Caco-2 (cell line): ENCODE data around the gene ANKRD13D. TPM values are rescaled to one million over a fixed set of nuclear protein-coding genes. Genes with fewer than 3 reads are reported as not detected.

Experiments used
- BruUV-seq: library from RNA; stranded (reverse); fragments of 400-500 nt; replicated peaks from 2 replicates; lab custom pipeline; 2021; lab: Mats Ljungman, UMichigan
- CTCF ChIA-PET: fragments of 300-600 bp; sonication (Branson Sonifier 250); formaldehyde crosslinking; loops from one replicate; lab custom pipeline; 2022; ENCODE audit warnings: antibody characterized with exemption; lab: Charles Lee
- POLR2A ChIA-PET: fragments of 300-600 bp; sonication (Branson Sonifier 250); formaldehyde crosslinking; loops from one replicate; lab custom pipeline; 2022; ENCODE audit warnings: antibody characterized with exemption; lab: Charles Lee
- DNase-seq, 2 experiments: peaks; one replicate each; pipeline versions ENCODE4 v3.0.0 to v3.0.0-alpha.2; 2020 to 2022
- H3K27me3 ChIP-seq: replicated peaks from 2 replicates; pipeline ENCODE4 v1.6.0; 2011; ENCODE audit warnings: low read length; ENCODE audit not compliant: control insufficient read depth, insufficient read depth
- H3K36me3 ChIP-seq: 2 replicates; pipeline ENCODE4 v1.5.1; 2011; ENCODE audit warnings: low read length; ENCODE audit not compliant: control insufficient read depth, insufficient read depth
- H3K4me1 ChIP-seq: fragments of 250-450 bp; sonication (Bioruptor Pico); 2 replicates; pipeline ENCODE4 v1.5.1; 2020; ENCODE audit warnings: mild to moderate bottlenecking
- H3K4me3 ChIP-seq: 2 replicates; pipeline ENCODE4 v1.5.1; 2011; ENCODE audit warnings: low read depth, mild to moderate bottlenecking, control low read depth, low read length
- H3K9me3 ChIP-seq: fragments of 250-450 bp; sonication (Bioruptor Pico); 2 replicates; pipeline ENCODE4 v1.5.1; 2020; ENCODE audit warnings: mild to moderate bottlenecking, moderate library complexity
- H3K27ac Mint-ChIP-seq: one replicate; pipeline ENCODE4 v1.8.0; 2022; ENCODE audit warnings: mixed read lengths; ENCODE audit not compliant: unreplicated experiment
- H3K27me3 Mint-ChIP-seq: one replicate; pipeline ENCODE4 v1.8.0; 2022; ENCODE audit warnings: mixed read lengths; ENCODE audit not compliant: insufficient read depth, unreplicated experiment
- H3K36me3 Mint-ChIP-seq: one replicate; pipeline ENCODE4 v1.8.0; 2022; ENCODE audit warnings: mild to moderate bottlenecking, mixed read lengths; ENCODE audit not compliant: insufficient read depth, unreplicated experiment
- H3K4me1 Mint-ChIP-seq: one replicate; pipeline ENCODE4 v1.8.0; 2022; ENCODE audit warnings: low read depth, mixed read lengths; ENCODE audit not compliant: unreplicated experiment
- H3K4me3 Mint-ChIP-seq: one replicate; pipeline ENCODE4 v1.8.0; 2022; ENCODE audit warnings: mild to moderate bottlenecking, moderate library complexity, mixed read lengths; ENCODE audit not compliant: unreplicated experiment
- H3K9me3 Mint-ChIP-seq: one replicate; pipeline ENCODE4 v1.8.0; 2022; ENCODE audit warnings: mixed read lengths; ENCODE audit not compliant: unreplicated experiment
- CTCF ChIP-seq, 2 experiments: fragments of 200-600 bp in 1 of 2; IDR thresholded peaks; 1 replicate in 1 of 2; 2 replicates in 1 of 2; pipeline versions ENCODE4 v1.5.1 to v1.8.0; 2011 to 2022; ENCODE audit warnings: antibody characterized with exemption in 1 of 2, control low read depth in 1 of 2, inconsistent platforms in 1 of 2, low read depth in 1 of 2, low read length in 1 of 2, mild to moderate bottlenecking in 1 of 2, moderate library complexity in 1 of 2; ENCODE audit not compliant: insufficient read depth in 1 of 2, severe bottlenecking in 1 of 2, unreplicated experiment in 1 of 2
- intact Hi-C: fragments of 100-400 bp; cut with micrococcal nuclease; formaldehyde crosslinking; loops from one replicate; pipeline ENCODE4 v1.10.0; 2022; ENCODE audit not compliant: unreplicated experiment
- total RNA-seq: library from RNA; stranded (reverse); gene quantifications from 2 replicates; pipeline ENCODE4 v1.2.3, GENCODE V29; 2022

The ANKRD13D gene
- total RNA-seq, 1 experiment from 2014 or later: 88.6 TPM

- Mint-ChIP-seq H3K27ac (no peak overlapping the region), H3K9me3 (no peaks in the 10 kb centered on the region), H3K4me3 (no peak overlapping the region), H3K27me3 (no peaks in the 10 kb centered on the region), H3K4me1 (no peaks in the 10 kb centered on the region), H3K36me3 (peaks cover 14% of the 10 kb centered on the region)
- intact Hi-C loops: no loop called here
- POLR2A ChIA-PET: no interaction called here
- H3K27me3 ChIP-seq: no peaks in the 10 kb centered on the region
- H3K9me3 ChIP-seq: no peaks in the 10 kb centered on the region
- no peak overlapping the region for H3K4me3 ChIP-seq
- peaks cover 9% of the 10 kb centered on the region; the same call in 1 of the 2 replicates for H3K4me1 ChIP-seq
- no TSS peak for BruUV-seq
- TF ChIP-seq CTCF (IDR thresholded peaks at IDR 0.05; ENCODE audit: insufficient read depth in 1 of 2, low read depth in 1 of 2, low read length in 1 of 2, severe bottlenecking in 1 of 2, unreplicated experiment in 1 of 2): no peak
- CTCF ChIA-PET: interaction anchor here (0.6 to 0.9 kb wide), 2 partner anchors 53 to 63 kb away, joined by 3 to 5 read pairs; partner anchors contain the start of gene CLCF1
- H3K36me3 ChIP-seq: no peaks in the 10 kb centered on the region
- no peak for DNase-seq
Observed at GRCh38 chr11:67320011-67320410, 30.9 kb downstream of the ANKRD13D start.

GRCh38 chr11:67320691-67321090, 31.6 kb downstream of the ANKRD13D start:
- ChIA-PET CTCF (interaction anchor here (0.6 to 0.9 kb wide), 3 partner anchors 53 to 66 kb away, joined by 3 to 5 read pairs (median 4); partner anchors contain the start of gene CLCF1), POLR2A (interaction anchor here (1.3 kb wide), 1 partner anchor 17 kb away, joined by 4 read pairs; the partner anchor contains the start of gene SSH3)
- H3K4me1 ChIP-seq: peaks cover 9% of the 10 kb centered on the region; the same call in 1 of the 2 replicates
- H3K4me3 Mint-ChIP-seq: no peak overlapping the region
- no TSS peak for BruUV-seq
- no peaks in the 10 kb centered on the region for H3K4me1 Mint-ChIP-seq
- peaks cover 14% of the 10 kb centered on the region for H3K36me3 Mint-ChIP-seq
- H3K36me3 ChIP-seq: no peaks in the 10 kb centered on the region
- no peak overlapping the region for H3K4me3 ChIP-seq
- H3K27me3 Mint-ChIP-seq: no peaks in the 10 kb centered on the region
- H3K27me3 ChIP-seq: no peaks in the 10 kb centered on the region
- no peak for TF ChIP-seq CTCF (IDR thresholded peaks at IDR 0.05; ENCODE audit: insufficient read depth in 1 of 2, low read depth in 1 of 2, low read length in 1 of 2, severe bottlenecking in 1 of 2, unreplicated experiment in 1 of 2)
- no peaks in the 10 kb centered on the region for H3K9me3 Mint-ChIP-seq
- intact Hi-C loops: no loop called here
- DNase-seq: no peak
- H3K27ac Mint-ChIP-seq: no peak overlapping the region
- H3K9me3 ChIP-seq: no peaks in the 10 kb centered on the region

- Histone ChIP-seq H3K4me1 (peaks cover 6% of the 10 kb centered on the region; the same call in 1 of the 2 replicates), H3K27me3 (no peaks in the 10 kb centered on the region), H3K4me3 (no peak overlapping the region), H3K9me3 (no peaks in the 10 kb centered on the region), H3K36me3 (no peaks in the 10 kb centered on the region)
- BruUV-seq: no TSS peak
- H3K4me3 Mint-ChIP-seq: no peak overlapping the region
- no peaks in the 10 kb centered on the region for H3K4me1 Mint-ChIP-seq
- CTCF ChIA-PET: interaction anchor here (0.6 to 1.5 kb wide), 3 partner anchors 25 to 65 kb away, joined by 4 read pairs; no protein-coding TSS in a partner anchor
- no peak for DNase-seq
- H3K27me3 Mint-ChIP-seq: no peaks in the 10 kb centered on the region
- H3K36me3 Mint-ChIP-seq: peaks cover 14% of the 10 kb centered on the region
- TF ChIP-seq CTCF (IDR thresholded peaks at IDR 0.05; ENCODE audit: insufficient read depth in 1 of 2, low read depth in 1 of 2, low read length in 1 of 2, severe bottlenecking in 1 of 2, unreplicated experiment in 1 of 2): no peak
- POLR2A ChIA-PET: interaction anchor here (1.3 kb wide), 1 partner anchor 18 kb away, joined by 4 read pairs; the partner anchor contains the start of gene SSH3
- intact Hi-C loops: no loop called here
- no peaks in the 10 kb centered on the region for H3K9me3 Mint-ChIP-seq
- no peak overlapping the region for H3K27ac Mint-ChIP-seq
Observed at GRCh38 chr11:67321313-67321871, 32.3 kb downstream of the ANKRD13D start.
